Measurements from ENCODE around the gene PIM3.

Gene PIM3

GRCh38 chr22:49955581-49956417 is 4.8 kb upstream of the PIM3 start:
- no peaks in the 10 kb centered on the region for H3K27me3 ChIP-seq (ENCODE audit: control insufficient read depth in 1 of 2, insufficient read depth in 2 of 2, low read length in 2 of 2)
- no peak overlapping the region for H3K27ac ChIP-seq (ENCODE audit: low read depth, low read length)
- H3K36me3 ChIP-seq (ENCODE audit: control insufficient read depth in 1 of 2, insufficient read depth in 2 of 2, low read length in 2 of 2): no peaks in the 10 kb centered on the region
- H3K9ac ChIP-seq (ENCODE audit: low read depth in 1 of 2, low read length in 2 of 2): no peak overlapping the region
- H3K4me1 ChIP-seq (ENCODE audit: control insufficient read depth in 1 of 2, insufficient read depth in 2 of 2, low read length in 2 of 2): peaks cover 43 to 46% of the 10 kb centered on the region in 2 donors
- H3K9me3 ChIP-seq (ENCODE audit: control insufficient read depth in 1 of 2, low read length in 2 of 2): no peaks in the 10 kb centered on the region
- no peak overlapping the region for H3K4me3 ChIP-seq (ENCODE audit: low read depth in 1 of 2, low read length in 2 of 2)

GRCh38 chr22:49956418-49956770 is 4.2 kb upstream of the PIM3 start:
- H3K27me3 ChIP-seq (ENCODE audit: control insufficient read depth in 1 of 2, insufficient read depth in 2 of 2, low read length in 2 of 2): no peaks in the 10 kb centered on the region
- H3K36me3 ChIP-seq (ENCODE audit: control insufficient read depth in 1 of 2, insufficient read depth in 2 of 2, low read length in 2 of 2): peaks cover under 1% of the 10 kb centered on the region in 2 donors
- no peaks in the 10 kb centered on the region for H3K9me3 ChIP-seq (ENCODE audit: control insufficient read depth in 1 of 2, low read length in 2 of 2)
- no peak overlapping the region for H3K4me3 ChIP-seq (ENCODE audit: low read depth in 1 of 2, low read length in 2 of 2)
- no peak overlapping the region for H3K27ac ChIP-seq (ENCODE audit: low read depth, low read length)
- H3K9ac ChIP-seq (ENCODE audit: low read depth in 1 of 2, low read length in 2 of 2): no peak overlapping the region
- H3K4me1 ChIP-seq (ENCODE audit: control insufficient read depth in 1 of 2, insufficient read depth in 2 of 2, low read length in 2 of 2): peaks cover 37 to 40% of the 10 kb centered on the region in 2 donors

- Histone ChIP-seq H3K9ac (ENCODE audit: low read depth in 1 of 2, low read length in 2 of 2) (no peak overlapping the region), H3K36me3 (ENCODE audit: control insufficient read depth in 1 of 2, insufficient read depth in 2 of 2, low read length in 2 of 2) (peaks cover 3 to 6% of the 10 kb centered on the region in 2 donors), H3K4me3 (ENCODE audit: low read depth in 1 of 2, low read length in 2 of 2) (no peak overlapping the region), H3K27me3 (ENCODE audit: control insufficient read depth in 1 of 2, insufficient read depth in 2 of 2, low read length in 2 of 2) (no peaks in the 10 kb centered on the region), H3K27ac (ENCODE audit: low read depth, low read length) (no peak overlapping the region), H3K9me3 (ENCODE audit: control insufficient read depth in 1 of 2, low read length in 2 of 2) (no peaks in the 10 kb centered on the region), H3K4me1 (ENCODE audit: control insufficient read depth in 1 of 2, insufficient read depth in 2 of 2, low read length in 2 of 2) (peaks cover 31 to 33% of the 10 kb centered on the region in 2 donors)
These were observed 3.4 kb upstream of the PIM3 start for GRCh38 chr22:49956914-49957825.

- Histone ChIP-seq H3K27me3 (ENCODE audit: control insufficient read depth in 1 of 2, insufficient read depth in 2 of 2, low read length in 2 of 2) (no peaks in the 10 kb centered on the region), H3K27ac (ENCODE audit: low read depth, low read length) (no peak overlapping the region), H3K36me3 (ENCODE audit: control insufficient read depth in 1 of 2, insufficient read depth in 2 of 2, low read length in 2 of 2) (peaks cover 6 to 11% of the 10 kb centered on the region in 2 donors), H3K9ac (ENCODE audit: low read depth in 1 of 2, low read length in 2 of 2) (no peak overlapping the region), H3K4me1 (ENCODE audit: control insufficient read depth in 1 of 2, insufficient read depth in 2 of 2, low read length in 2 of 2) (peaks cover 28 to 30% of the 10 kb centered on the region in 2 donors), H3K4me3 (ENCODE audit: low read depth in 1 of 2, low read length in 2 of 2) (no peak overlapping the region), H3K9me3 (ENCODE audit: control insufficient read depth in 1 of 2, low read length in 2 of 2) (no peaks in the 10 kb centered on the region)
These were observed 2.7 kb upstream of the PIM3 start for GRCh38 chr22:49957826-49958365.

- Histone ChIP-seq H3K27ac (ENCODE audit: low read depth, low read length) (no peak overlapping the region), H3K9me3 (ENCODE audit: control insufficient read depth in 1 of 2, low read length in 2 of 2) (no peaks in the 10 kb centered on the region), H3K4me3 (ENCODE audit: low read depth in 1 of 2, low read length in 2 of 2) (no peak overlapping the region), H3K4me1 (ENCODE audit: control insufficient read depth in 1 of 2, insufficient read depth in 2 of 2, low read length in 2 of 2) (peaks cover 28 to 29% of the 10 kb centered on the region in 2 donors), H3K36me3 (ENCODE audit: control insufficient read depth in 1 of 2, insufficient read depth in 2 of 2, low read length in 2 of 2) (peaks cover 11 to 17% of the 10 kb centered on the region in 2 donors), H3K9ac (ENCODE audit: low read depth in 1 of 2, low read length in 2 of 2) (peak overlapping the region in 1 of 2 donors; percentile 13), H3K27me3 (ENCODE audit: control insufficient read depth in 1 of 2, insufficient read depth in 2 of 2, low read length in 2 of 2) (no peaks in the 10 kb centered on the region)
These were observed 2.1 kb upstream of the PIM3 start for GRCh38 chr22:49958366-49958921.

- H3K27ac ChIP-seq (ENCODE audit: low read depth, low read length): peak overlapping the region; percentile 95
- peaks cover 31 to 33% of the 10 kb centered on the region in 2 donors for H3K4me1 ChIP-seq (ENCODE audit: control insufficient read depth in 1 of 2, insufficient read depth in 2 of 2, low read length in 2 of 2)
- no peaks in the 10 kb centered on the region for H3K9me3 ChIP-seq (ENCODE audit: control insufficient read depth in 1 of 2, low read length in 2 of 2)
- peak overlapping the region; percentile 74 to 77 for H3K4me3 ChIP-seq (ENCODE audit: low read depth in 1 of 2, low read length in 2 of 2)
- peaks cover 14 to 20% of the 10 kb centered on the region in 2 donors for H3K36me3 ChIP-seq (ENCODE audit: control insufficient read depth in 1 of 2, insufficient read depth in 2 of 2, low read length in 2 of 2)
- peak overlapping the region; percentile 86 to 89 for H3K9ac ChIP-seq (ENCODE audit: low read depth in 1 of 2, low read length in 2 of 2)
- no peaks in the 10 kb centered on the region for H3K27me3 ChIP-seq (ENCODE audit: control insufficient read depth in 1 of 2, insufficient read depth in 2 of 2, low read length in 2 of 2)
These were observed 1.4 kb upstream of the PIM3 start for GRCh38 chr22:49958931-49959781.

GRCh38 chr22:49959782-49960158 is 802 bp upstream of the PIM3 start:
- H3K27ac ChIP-seq (ENCODE audit: low read depth, low read length): peak overlapping the region; percentile 95
- H3K4me1 ChIP-seq (ENCODE audit: control insufficient read depth in 1 of 2, insufficient read depth in 2 of 2, low read length in 2 of 2): peaks cover 31 to 35% of the 10 kb centered on the region in 2 donors
- H3K9ac ChIP-seq (ENCODE audit: low read depth in 1 of 2, low read length in 2 of 2): peak overlapping the region; percentile 86 to 89

GRCh38 chr22:49961005-49961600 is 531 bp downstream of the PIM3 start:
- H3K9ac ChIP-seq (ENCODE audit: low read depth in 1 of 2, low read length in 2 of 2): peak overlapping the region; percentile 94 to 96
- H3K9me3 ChIP-seq (ENCODE audit: control insufficient read depth in 1 of 2, low read length in 2 of 2): no peaks in the 10 kb centered on the region
- H3K27me3 ChIP-seq (ENCODE audit: control insufficient read depth in 1 of 2, insufficient read depth in 2 of 2, low read length in 2 of 2): no peaks in the 10 kb centered on the region
- H3K36me3 ChIP-seq (ENCODE audit: control insufficient read depth in 1 of 2, insufficient read depth in 2 of 2, low read length in 2 of 2): peaks cover 17 to 20% of the 10 kb centered on the region in 2 donors
- peak overlapping the region; percentile 81 to 89 for H3K4me3 ChIP-seq (ENCODE audit: low read depth in 1 of 2, low read length in 2 of 2)
- peak overlapping the region; percentile 89 for H3K27ac ChIP-seq (ENCODE audit: low read depth, low read length)
- H3K4me1 ChIP-seq (ENCODE audit: control insufficient read depth in 1 of 2, insufficient read depth in 2 of 2, low read length in 2 of 2): peaks cover 31 to 40% of the 10 kb centered on the region in 2 donors

More at GRCh38 chr22:49959782-49960158, 802 bp upstream of the PIM3 start:
- Histone ChIP-seq H3K36me3 (ENCODE audit: control insufficient read depth in 1 of 2, insufficient read depth in 2 of 2, low read length in 2 of 2) (peaks cover 17 to 20% of the 10 kb centered on the region in 2 donors), H3K9me3 (ENCODE audit: control insufficient read depth in 1 of 2, low read length in 2 of 2) (no peaks in the 10 kb centered on the region), H3K4me3 (ENCODE audit: low read depth in 1 of 2, low read length in 2 of 2) (peak overlapping the region; percentile 74 to 77), H3K27me3 (ENCODE audit: control insufficient read depth in 1 of 2, insufficient read depth in 2 of 2, low read length in 2 of 2) (no peaks in the 10 kb centered on the region)

GRCh38 chr22:49961601-49962011 is 1.0 kb downstream of the PIM3 start:
- Histone ChIP-seq H3K27me3 (ENCODE audit: control insufficient read depth in 1 of 2, insufficient read depth in 2 of 2, low read length in 2 of 2) (no peaks in the 10 kb centered on the region), H3K4me1 (ENCODE audit: control insufficient read depth in 1 of 2, insufficient read depth in 2 of 2, low read length in 2 of 2) (peaks cover 36 to 44% of the 10 kb centered on the region in 2 donors), H3K9ac (ENCODE audit: low read depth in 1 of 2, low read length in 2 of 2) (peak overlapping the region; percentile 94 to 96), H3K9me3 (ENCODE audit: control insufficient read depth in 1 of 2, low read length in 2 of 2) (no peaks in the 10 kb centered on the region), H3K36me3 (ENCODE audit: control insufficient read depth in 1 of 2, insufficient read depth in 2 of 2, low read length in 2 of 2) (peaks cover 17 to 20% of the 10 kb centered on the region in 2 donors), H3K4me3 (ENCODE audit: low read depth in 1 of 2, low read length in 2 of 2) (peak overlapping the region; percentile 81 to 89), H3K27ac (ENCODE audit: low read depth, low read length) (peak overlapping the region; percentile 89)
